Measurements from ENCODE around the gene IFT22. TPM values are rescaled to one million over a fixed set of nuclear protein-coding genes. Genes with fewer than 3 reads are reported as not detected.

Gene IFT22
- total RNA-seq: 25.5 and 26.4 TPM in 2 replicates

DNA sequence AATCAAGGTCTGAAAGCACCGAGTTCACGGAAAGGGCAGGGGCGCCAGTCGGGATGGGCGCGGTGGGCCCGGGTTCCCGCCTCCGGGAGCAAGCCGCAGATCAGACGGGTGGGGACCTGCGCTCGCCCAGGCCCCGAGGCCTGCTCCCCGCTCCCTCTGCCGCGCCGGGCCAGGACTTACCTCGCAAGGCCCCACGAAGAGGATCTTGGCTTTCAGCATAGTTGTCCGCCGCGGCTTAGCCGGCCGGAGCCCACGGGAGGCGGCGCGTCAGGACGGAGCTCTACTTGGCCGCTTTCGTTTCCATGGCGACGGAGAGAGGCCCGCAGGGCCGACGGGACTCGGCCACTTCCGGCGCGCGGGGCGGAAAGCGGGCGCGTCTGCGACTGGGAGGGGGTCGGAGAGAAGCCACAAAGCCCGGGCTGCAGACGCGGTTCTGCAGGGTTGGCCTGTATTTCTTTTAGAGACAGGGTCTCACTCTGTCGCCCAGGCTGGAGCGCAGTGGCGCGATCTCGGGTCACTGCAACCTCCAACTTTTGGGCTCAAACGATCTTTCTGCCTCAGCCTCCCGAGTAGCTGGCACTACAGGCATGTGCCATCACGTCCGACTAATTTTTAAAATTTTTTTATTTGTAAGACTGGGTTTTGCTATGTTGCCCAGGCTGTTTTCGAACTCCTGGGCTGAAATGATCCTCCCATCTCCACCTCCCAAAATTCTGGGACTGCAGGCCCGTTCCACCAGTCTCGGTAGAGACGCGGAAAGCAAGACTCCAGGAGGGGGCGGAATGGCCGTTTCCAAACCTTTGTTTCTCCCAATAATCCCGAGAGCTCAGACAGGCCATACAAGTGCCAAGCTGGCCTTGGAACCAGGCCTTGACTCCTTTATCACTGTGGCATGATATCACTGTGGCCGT is at the start of gene IFT22:
IFT22 (minus strand) TSS at position 322 of the 911 bp plus-strand sequence; CDS start at position 219, 103 bp downstream.
- H3K4me3 ChIP-seq (ENCODE audit: low read depth, low read length): peak within 1 kb of the TSS; percentile 77
- peak; percentile 92 for DNase-seq (ENCODE audit: low read depth)
- TF ChIP-seq, protein P1, sequence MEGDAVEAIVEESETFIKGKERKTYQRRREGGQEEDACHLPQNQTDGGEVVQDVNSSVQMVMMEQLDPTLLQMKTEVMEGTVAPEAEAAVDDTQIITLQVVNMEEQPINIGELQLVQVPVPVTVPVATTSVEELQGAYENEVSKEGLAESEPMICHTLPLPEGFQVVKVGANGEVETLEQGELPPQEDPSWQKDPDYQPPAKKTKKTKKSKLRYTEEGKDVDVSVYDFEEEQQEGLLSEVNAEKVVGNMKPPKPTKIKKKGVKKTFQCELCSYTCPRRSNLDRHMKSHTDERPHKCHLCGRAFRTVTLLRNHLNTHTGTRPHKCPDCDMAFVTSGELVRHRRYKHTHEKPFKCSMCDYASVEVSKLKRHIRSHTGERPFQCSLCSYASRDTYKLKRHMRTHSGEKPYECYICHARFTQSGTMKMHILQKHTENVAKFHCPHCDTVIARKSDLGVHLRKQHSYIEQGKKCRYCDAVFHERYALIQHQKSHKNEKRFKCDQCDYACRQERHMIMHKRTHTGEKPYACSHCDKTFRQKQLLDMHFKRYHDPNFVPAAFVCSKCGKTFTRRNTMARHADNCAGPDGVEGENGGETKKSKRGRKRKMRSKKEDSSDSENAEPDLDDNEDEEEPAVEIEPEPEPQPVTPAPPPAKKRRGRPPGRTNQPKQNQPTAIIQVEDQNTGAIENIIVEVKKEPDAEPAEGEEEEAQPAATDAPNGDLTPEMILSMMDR (IDR thresholded peaks at IDR 0.05; ENCODE audit: insufficient read depth, low read depth, low read length): peak; percentile 41

DNA sequence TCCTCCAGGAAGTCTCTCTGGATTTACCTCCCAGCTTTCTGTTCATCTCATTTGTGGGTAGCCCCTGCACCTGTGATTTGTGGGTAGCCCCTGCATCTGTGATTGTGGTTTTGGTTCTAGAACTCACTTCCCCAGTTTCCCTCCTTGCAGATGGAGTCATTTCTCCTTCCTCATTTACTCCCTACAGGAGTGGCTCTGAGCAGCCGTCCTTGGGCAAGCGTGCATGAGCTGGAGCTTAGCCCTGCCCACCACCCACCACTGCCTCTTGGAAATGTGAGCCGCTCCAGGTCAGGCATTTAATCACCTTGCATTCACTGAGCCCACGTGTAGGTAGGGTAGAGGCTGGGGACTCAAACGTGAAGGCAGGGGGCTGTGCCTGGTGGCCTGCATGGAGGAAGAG is 49.2 kb upstream of the IFT22 start:
- TF ChIP-seq, protein P1 (IDR thresholded peaks at IDR 0.05; ENCODE audit: insufficient read depth, low read depth, low read length): no peak
- no peak for DNase-seq (ENCODE audit: low read depth)

DNA sequence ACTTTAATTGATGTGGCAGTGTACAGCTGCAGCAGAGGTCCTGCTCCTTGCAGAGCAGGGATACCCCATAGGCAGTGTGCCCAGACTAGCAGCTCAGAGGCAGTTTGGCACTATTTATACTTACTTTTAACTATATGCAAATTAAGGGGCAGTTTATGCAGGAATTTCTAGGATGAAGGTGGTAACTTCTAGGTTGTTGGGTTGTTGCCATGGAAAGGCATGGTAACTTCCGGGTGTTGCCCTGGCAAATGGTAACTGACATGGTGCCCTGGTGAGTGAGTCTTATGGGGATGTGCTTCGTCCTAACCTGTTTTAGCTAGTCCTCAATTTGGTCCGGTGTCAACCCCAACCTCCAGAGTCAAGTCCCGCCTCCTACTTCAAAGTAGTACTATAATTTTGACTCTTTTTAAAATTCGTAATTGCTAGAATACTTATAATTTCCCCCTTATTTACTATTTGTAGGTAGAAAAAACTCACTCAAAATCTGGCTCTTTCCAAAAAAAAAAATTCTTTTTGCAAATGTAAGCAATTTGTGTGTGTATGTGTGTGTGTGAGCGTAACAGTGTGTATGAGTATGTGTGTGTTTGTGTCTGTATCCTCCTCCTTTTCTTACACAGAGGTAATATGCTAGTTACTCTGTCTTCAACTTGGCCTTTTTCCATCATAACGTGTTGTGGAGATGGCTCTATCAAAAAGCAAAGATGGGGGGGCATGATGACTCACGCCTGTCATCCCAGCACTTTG is 47.0 kb upstream of the IFT22 start:
- DNase-seq (ENCODE audit: low read depth): no peak
- H3K4me3 ChIP-seq (ENCODE audit: low read depth, low read length): no peak overlapping the region
- TF ChIP-seq, protein P1 (IDR thresholded peaks at IDR 0.05; ENCODE audit: insufficient read depth, low read depth, low read length): no peak

More for the DNA sequence above, 49.2 kb upstream of the IFT22 start:
- H3K4me3 ChIP-seq (ENCODE audit: low read depth, low read length): no peak overlapping the region

DNA sequence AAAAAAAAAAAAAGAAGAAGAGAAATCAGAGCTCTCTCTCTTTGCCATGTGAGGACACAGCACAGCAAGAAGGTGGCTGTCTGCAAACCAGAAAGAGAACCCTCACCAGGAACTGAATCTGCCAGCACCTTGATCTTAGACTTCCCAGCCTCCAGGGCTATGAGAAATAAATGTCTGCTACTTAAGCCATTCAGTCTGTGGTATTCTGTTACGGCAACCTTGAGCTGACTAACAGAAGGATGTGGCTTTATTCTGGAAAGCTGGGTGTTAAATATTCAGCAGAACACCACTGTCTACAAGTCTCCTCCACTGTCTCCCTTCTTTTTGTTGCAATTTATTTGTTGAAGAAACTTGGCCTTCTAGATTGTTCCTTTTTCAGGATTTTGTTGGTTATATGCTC is 46.1 kb upstream of the IFT22 start:
- TF ChIP-seq, protein P1 (IDR thresholded peaks at IDR 0.05; ENCODE audit: insufficient read depth, low read depth, low read length): no peak
- no peak overlapping the region for H3K4me3 ChIP-seq (ENCODE audit: low read depth, low read length)
- no peak for DNase-seq (ENCODE audit: low read depth)

DNA sequence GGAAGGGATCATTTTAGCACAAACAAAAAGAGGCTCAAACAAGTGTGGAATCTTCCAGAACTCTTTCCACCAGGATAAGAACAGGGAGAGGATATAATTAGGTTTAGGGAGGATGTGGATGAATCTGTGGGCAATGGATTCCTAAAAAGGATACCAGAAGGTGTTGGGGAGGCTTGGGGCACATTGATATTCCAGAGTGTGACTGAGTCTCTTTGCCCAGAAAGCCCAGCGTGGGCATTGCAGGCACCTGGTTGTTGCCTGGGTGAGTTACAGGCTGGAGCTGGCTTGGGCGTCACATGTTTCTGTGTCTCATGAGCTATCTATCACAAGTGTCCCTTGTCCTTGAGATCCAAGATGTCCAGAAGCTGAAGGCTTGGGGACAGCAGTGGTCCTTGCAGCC is 44.3 kb upstream of the IFT22 start:
- no peak overlapping the region for H3K4me3 ChIP-seq (ENCODE audit: low read depth, low read length)
- no peak for DNase-seq (ENCODE audit: low read depth)
- TF ChIP-seq, protein P1 (IDR thresholded peaks at IDR 0.05; ENCODE audit: insufficient read depth, low read depth, low read length): no peak

DNA sequence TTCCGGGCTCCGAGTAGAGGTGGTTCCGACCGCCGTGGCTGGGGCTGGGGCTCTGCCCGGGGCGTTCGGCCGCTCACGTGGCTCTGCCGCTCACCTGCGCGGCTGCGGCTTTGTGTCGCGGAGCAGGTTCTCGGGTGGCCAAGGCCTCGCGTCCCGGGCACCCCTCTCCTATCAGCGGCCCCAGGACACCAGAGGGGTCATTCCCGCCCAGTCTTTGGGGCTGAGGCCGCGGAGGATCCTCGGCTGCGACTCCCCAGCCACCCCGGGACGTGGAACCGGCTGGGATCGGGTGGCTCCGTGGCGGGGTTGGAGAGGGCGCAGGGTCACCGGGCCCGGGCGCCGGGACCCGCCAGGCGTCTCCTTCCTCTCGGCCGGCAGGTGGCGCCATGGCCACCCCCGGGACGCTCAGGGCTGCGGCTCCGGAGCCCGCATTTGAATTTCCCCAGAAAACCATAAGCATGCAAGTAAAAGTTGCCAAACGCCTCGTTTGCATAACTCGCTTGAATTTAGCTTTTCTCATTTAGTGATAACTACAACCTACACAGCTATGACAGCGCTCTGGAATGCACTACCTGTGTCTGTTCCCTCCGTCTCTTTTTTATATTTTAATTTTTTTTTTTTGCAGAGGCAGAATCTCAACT is 42.2 kb upstream of the IFT22 start:
- peak overlapping the region; percentile 38 for H3K4me3 ChIP-seq (ENCODE audit: low read depth, low read length)

More for the DNA sequence above, 42.2 kb upstream of the IFT22 start:
- DNase-seq (ENCODE audit: low read depth): peak; percentile 61
- TF ChIP-seq, protein P1 (IDR thresholded peaks at IDR 0.05; ENCODE audit: insufficient read depth, low read depth, low read length): peak; percentile 83
